Measurements from ENCODE around the gene FOXC2. TPM values are rescaled to one million over a fixed set of nuclear protein-coding genes. Genes with fewer than 3 reads are reported as not detected.

Gene FOXC2
- total RNA-seq, 2 experiments from 2014 or later: not detected

GRCh38 chr16:86562356-86562755 lies 4.3 kb upstream of the FOXC2 start:
- H3K4me1 Mint-ChIP-seq (ENCODE audit: low read depth): peaks cover 11% of the 10 kb centered on the region
- H3K36me3 Mint-ChIP-seq (ENCODE audit: low read depth): no peaks in the 10 kb centered on the region
- H3K4me3 Mint-ChIP-seq: no peak overlapping the region
- ATAC-seq: no peak
- TF ChIP-seq, protein P1, sequence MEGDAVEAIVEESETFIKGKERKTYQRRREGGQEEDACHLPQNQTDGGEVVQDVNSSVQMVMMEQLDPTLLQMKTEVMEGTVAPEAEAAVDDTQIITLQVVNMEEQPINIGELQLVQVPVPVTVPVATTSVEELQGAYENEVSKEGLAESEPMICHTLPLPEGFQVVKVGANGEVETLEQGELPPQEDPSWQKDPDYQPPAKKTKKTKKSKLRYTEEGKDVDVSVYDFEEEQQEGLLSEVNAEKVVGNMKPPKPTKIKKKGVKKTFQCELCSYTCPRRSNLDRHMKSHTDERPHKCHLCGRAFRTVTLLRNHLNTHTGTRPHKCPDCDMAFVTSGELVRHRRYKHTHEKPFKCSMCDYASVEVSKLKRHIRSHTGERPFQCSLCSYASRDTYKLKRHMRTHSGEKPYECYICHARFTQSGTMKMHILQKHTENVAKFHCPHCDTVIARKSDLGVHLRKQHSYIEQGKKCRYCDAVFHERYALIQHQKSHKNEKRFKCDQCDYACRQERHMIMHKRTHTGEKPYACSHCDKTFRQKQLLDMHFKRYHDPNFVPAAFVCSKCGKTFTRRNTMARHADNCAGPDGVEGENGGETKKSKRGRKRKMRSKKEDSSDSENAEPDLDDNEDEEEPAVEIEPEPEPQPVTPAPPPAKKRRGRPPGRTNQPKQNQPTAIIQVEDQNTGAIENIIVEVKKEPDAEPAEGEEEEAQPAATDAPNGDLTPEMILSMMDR (IDR thresholded peaks at IDR 0.05): no peak
- H3K27me3 Mint-ChIP-seq: peaks cover 43% of the 10 kb centered on the region
- POLR2A ChIA-PET: no interaction called here
- intact Hi-C loops (cut with micrococcal nuclease): loop anchor here (2.0 to 10.0 kb wide), 3 partner anchors 202 to 500 kb away; no protein-coding TSS in a partner anchor
- CTCF ChIA-PET: interaction anchor here (0.9 to 2.7 kb wide), 2 partner anchors 500 kb away, joined by 3 to 45 read pairs; no protein-coding TSS in a partner anchor
- DNase-seq: no peak
- no peak overlapping the region for H3K27ac Mint-ChIP-seq
- no peaks in the 10 kb centered on the region for H3K9me3 Mint-ChIP-seq

DNA sequence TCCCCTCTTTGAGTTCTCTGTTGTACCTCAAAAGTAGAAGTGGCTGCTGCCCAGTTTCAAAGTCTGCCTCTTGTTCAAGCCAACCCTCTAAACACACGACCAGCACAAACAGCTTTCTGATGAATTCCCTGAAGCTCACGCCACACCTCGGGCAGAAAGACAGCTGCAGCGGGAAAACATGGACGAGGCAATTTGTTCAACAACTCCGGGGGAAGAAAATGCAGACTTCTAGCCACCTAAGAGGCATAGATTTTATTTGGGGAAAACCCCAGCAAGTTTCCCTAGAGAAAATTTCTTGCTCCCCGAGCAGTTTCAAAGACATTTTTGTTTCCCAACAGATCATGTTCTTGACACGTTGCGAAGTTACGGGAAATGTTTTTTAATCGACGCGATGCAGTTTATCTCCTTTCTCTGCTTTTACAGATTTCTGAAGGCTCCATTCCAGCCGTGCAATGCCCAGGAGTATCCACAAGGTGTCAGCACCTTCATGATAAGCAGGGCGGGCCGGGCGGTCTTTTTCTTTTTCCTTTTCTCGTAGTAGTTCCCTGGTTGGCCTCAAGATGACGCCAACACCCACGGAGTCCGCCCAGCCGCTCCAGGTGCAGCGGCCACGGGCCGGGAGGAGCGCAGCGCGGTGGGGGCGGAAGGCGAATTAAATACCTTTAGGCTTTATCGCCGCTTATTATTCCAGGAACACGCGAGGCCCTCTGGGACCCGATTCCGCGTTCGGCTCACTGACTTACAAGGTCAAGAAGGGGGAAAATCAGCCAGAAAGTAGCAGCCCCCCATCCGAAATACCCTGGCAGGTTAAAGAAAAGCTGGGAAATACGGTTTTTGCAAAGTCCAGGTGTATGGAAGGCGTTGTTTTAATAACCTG lies 2.9 kb upstream of the FOXC2 start:
- intact Hi-C loops (cut with micrococcal nuclease): loop anchor here (2.0 to 10.0 kb wide), 3 partner anchors 201 to 499 kb away; no protein-coding TSS in a partner anchor
- ChIA-PET CTCF (interaction anchor here (0.6 to 2.7 kb wide), 33 partner anchors 9 to 1073 kb away, joined by 3 to 45 read pairs (median 3); partner anchors contain the start of gene MTHFSD), POLR2A (interaction anchor here (1.1 kb wide), 1 partner anchor 9 kb away, joined by 3 read pairs; the partner anchor contains the start of gene MTHFSD)
- H3K4me1 Mint-ChIP-seq (ENCODE audit: low read depth): peaks cover 11% of the 10 kb centered on the region
- ATAC-seq (peak; percentile 97), DNase-seq (peak; percentile 96)
- H3K36me3 Mint-ChIP-seq (ENCODE audit: low read depth): no peaks in the 10 kb centered on the region
- TF ChIP-seq, protein P1 (IDR thresholded peaks at IDR 0.05): peak; percentile 100
- no peaks in the 10 kb centered on the region for H3K9me3 Mint-ChIP-seq
- no peak overlapping the region for H3K27ac Mint-ChIP-seq
- no peak overlapping the region for H3K4me3 Mint-ChIP-seq
- peaks cover 47% of the 10 kb centered on the region for H3K27me3 Mint-ChIP-seq

DNA sequence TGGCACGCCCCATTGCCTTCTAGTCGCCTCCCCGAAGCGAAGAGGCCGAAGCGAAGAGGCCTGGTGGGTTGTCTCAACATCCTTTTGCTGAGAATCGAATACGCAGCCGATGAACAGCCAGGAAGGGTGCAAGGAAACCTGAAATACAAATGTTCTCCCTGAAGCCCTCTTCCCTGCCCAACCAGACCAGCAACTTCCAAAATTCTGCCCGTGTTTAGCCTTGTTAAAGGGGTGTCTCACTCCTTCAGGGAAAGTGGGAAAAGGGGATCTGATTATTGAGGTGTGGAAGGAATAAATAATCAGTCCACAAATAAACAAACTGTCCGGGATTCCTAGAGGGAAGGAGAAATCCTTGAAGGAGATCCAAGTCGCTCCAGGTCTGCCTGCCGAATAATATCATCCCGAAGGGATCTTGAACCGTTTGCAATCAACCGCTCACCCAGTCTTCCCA lies 1.4 kb upstream of the FOXC2 start:
- peaks cover 11% of the 10 kb centered on the region for H3K4me1 Mint-ChIP-seq (ENCODE audit: low read depth)
- ChIA-PET POLR2A (no interaction called here), CTCF (interaction anchor here (0.7 to 2.7 kb wide), 17 partner anchors 11 to 719 kb away, joined by 3 to 45 read pairs (median 4); no protein-coding TSS in a partner anchor)
- no peak for ATAC-seq
- no peaks in the 10 kb centered on the region for H3K9me3 Mint-ChIP-seq
- no peak overlapping the region for H3K4me3 Mint-ChIP-seq
- DNase-seq: no peak
- H3K27me3 Mint-ChIP-seq: peaks cover 55% of the 10 kb centered on the region
- H3K27ac Mint-ChIP-seq: no peak overlapping the region
- no peaks in the 10 kb centered on the region for H3K36me3 Mint-ChIP-seq (ENCODE audit: low read depth)
- intact Hi-C loops (cut with micrococcal nuclease): loop anchor here (10.0 kb wide), 1 partner anchor 200 kb away; no protein-coding TSS in a partner anchor
- TF ChIP-seq, protein P1 (IDR thresholded peaks at IDR 0.05): no peak

- Mint-ChIP-seq H3K36me3 (ENCODE audit: low read depth) (no peaks in the 10 kb centered on the region), H3K27ac (no peak overlapping the region), H3K9me3 (no peaks in the 10 kb centered on the region), H3K4me3 (no peak overlapping the region), H3K27me3 (peaks cover 60% of the 10 kb centered on the region), H3K4me1 (ENCODE audit: low read depth) (peaks cover 11% of the 10 kb centered on the region)
- ChIA-PET CTCF (interaction anchor here (1.1 kb wide), 1 partner anchor 16 kb away, joined by 3 read pairs; no protein-coding TSS in a partner anchor), POLR2A (no interaction called here)
- no peak for ATAC-seq
- TF ChIP-seq, protein P1 (IDR thresholded peaks at IDR 0.05): no peak
- intact Hi-C loops (cut with micrococcal nuclease): loop anchor here (10.0 kb wide), 1 partner anchor 199 kb away; no protein-coding TSS in a partner anchor
- DNase-seq: no peak
Observed at GRCh38 chr16:86565644-86566511, 751 bp upstream of the FOXC2 start.
